NCI-H2107 (cell line): Measurements from ENCODE around the gene SNX25.

Experiments used
- DNase-seq: peaks from one replicate; lab custom pipeline; 2025; lab: John Stamatoyannopoulos, UW

SNX25 gene

GRCh38 chr4:185380320-185380719, 170.9 kb downstream of the SNX25 start:
- DNase-seq = no peak

- no peak for DNase-seq
Measured at GRCh38 chr4:185381288-185382196, 172.1 kb downstream of the SNX25 start.

GRCh38 chr4:185382754-185383153, 173.4 kb downstream of the SNX25 start:
- no peak for DNase-seq

- DNase-seq = no peak
Measured at GRCh38 chr4:185383451-185383850, 174.1 kb downstream of the SNX25 start.

- DNase-seq = no peak
Measured at GRCh38 chr4:185384061-185384460, 174.7 kb downstream of the SNX25 start.

GRCh38 chr4:185384930-185385331, 175.5 kb downstream of the SNX25 start:
- DNase-seq = no peak

- DNase-seq = no peak
Measured at GRCh38 chr4:185387957-185388356, 178.6 kb downstream of the SNX25 start.

GRCh38 chr4:185390941-185391340, 181.5 kb downstream of the SNX25 start:
- no peak for DNase-seq

- no peak for DNase-seq
Measured at GRCh38 chr4:185392156-185392555, 182.8 kb downstream of the SNX25 start.

- DNase-seq = no peak
Measured at GRCh38 chr4:185394568-185395237, 185.3 kb downstream of the SNX25 start.

- DNase-seq = no peak
Measured at GRCh38 chr4:185395238-185395955, 186.0 kb downstream of the SNX25 start, which contains the start of gene LRP2BP. LRP2BP (minus strand) TSS chr4:185395924; CDS start chr4:185378186, 17,738 bp downstream.

GRCh38 chr4:185395956-185396723, 186.7 kb downstream of the SNX25 start:
- DNase-seq = peak; percentile 75

- peak; percentile 4 for DNase-seq
Measured at GRCh38 chr4:185396724-185397385, 187.5 kb downstream of the SNX25 start, which contains the start of gene ANKRD37. ANKRD37 (plus strand) TSS chr4:185396841; CDS start chr4:185396924, 83 bp downstream.

GRCh38 chr4:185398618-185399017, 189.2 kb downstream of the SNX25 start:
- no peak for DNase-seq

- DNase-seq = no peak
Measured at GRCh38 chr4:185399466-185399865, 190.1 kb downstream of the SNX25 start.

GRCh38 chr4:185404031-185404430, 194.6 kb downstream of the SNX25 start:
- no peak for DNase-seq

- no peak for DNase-seq
Measured at GRCh38 chr4:185405296-185405999, 196.1 kb downstream of the SNX25 start.

GRCh38 chr4:185408432-185408831, 199.0 kb downstream of the SNX25 start:
- DNase-seq = no peak

- DNase-seq = no peak
Measured at GRCh38 chr4:185411849-185412248, 202.5 kb downstream of the SNX25 start.

GRCh38 chr4:185412412-185412811, 203.0 kb downstream of the SNX25 start:
- no peak for DNase-seq
